ENCODE data around the gene CPA2. TPM values are rescaled to one million over a fixed set of nuclear protein-coding genes. Genes with fewer than 3 reads are reported as not detected.

CPA2 gene
- total and polyA plus RNA-seq, 2 of the 4 experiments (the other 2 are of a cell fraction) = 0.05 TPM; not detected in 1

DNA sequence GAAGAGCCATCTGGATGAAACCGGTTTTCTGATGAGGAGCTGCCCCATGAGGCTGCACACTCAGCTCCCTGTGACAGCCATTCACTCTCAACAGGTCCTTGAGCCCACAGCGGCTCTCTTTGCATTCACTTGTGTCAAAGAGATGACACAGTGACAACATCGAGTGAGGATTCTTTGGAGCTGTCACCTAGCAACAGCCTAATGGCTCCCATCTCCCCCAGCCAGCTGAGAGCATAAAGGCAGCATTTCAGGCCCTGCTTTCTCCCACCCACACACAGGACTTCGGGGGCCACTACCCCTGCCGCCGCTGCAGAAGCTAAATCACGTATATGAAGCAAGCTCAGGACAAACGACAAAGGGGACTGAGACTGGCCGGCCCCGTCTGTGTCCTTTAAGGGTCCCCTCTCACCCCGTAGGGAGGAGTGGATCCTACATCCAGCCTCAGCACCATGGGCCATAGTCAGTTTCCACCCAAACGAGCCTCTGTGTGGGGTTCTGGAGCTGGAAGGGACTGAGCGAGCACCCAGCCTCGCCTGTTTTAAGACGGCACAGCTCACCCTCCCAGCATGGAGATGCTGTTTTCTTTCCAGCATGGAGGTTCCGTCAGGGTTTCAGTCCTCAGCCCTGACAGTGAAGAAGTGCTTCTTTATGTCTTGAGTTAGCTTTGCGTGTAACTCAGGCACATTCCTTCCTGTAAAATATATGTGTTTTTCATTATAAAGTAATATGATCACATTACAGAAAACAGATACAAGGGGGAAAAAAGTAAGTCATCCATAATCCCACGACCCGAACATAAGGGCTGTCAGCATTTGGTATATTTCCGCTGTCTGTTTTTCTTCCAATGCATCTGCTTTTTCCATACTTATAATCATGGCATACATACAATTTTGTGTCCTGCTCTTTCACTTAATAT, 31.2 kb downstream of the CPA2 start:
- no peaks in the 10 kb centered on the region for H4K20me1 ChIP-seq (ENCODE audit: insufficient read depth, low read length)
- dilution Hi-C loops (cut with HindIII; ENCODE audit: low sequenced_read_pairs, unreplicated experiment) = no loop called here
- H3K79me1 ChIP-seq (ENCODE audit: low read depth in 1 of 2, low read length in 2 of 2) = peaks cover 5 to 7% of the 10 kb centered on the region in 2 experiments; a peak in 2 of 4 replicates
- no peak overlapping the region for H3K4ac ChIP-seq (ENCODE audit: low read depth, low read length)
- in situ Hi-C loops (cut with MboI; ENCODE audit: low sequenced_read_pairs) = no loop called here
- H3K4me1 ChIP-seq (ENCODE audit: control insufficient read depth, insufficient read depth, low read length) = peaks cover 10% of the 10 kb centered on the region
- no peak overlapping the region for H2BK120ac ChIP-seq (ENCODE audit: low read depth, low read length)
- peaks cover 10% of the 10 kb centered on the region for H3K9me1 ChIP-seq (ENCODE audit: insufficient read depth, low read length)
- no peak overlapping the region for H3K18ac ChIP-seq (ENCODE audit: low read depth, low read length)
- no TSS peak for BruUV-seq (replicated peaks)
- no peak overlapping the region for H3K23ac ChIP-seq (ENCODE audit: low read depth, low read length)
- POLR2A ChIA-PET (ENCODE audit: unreplicated experiment) = no interaction called here
- no peak for DNase-seq
- intact Hi-C loops (cut with micrococcal nuclease) = no loop called here
- no peak overlapping the region for H3K9ac ChIP-seq (ENCODE audit: low read depth, low read length)
- H2AK9ac ChIP-seq (replicated peaks; ENCODE audit: low read depth, low read length, poor library complexity) = no peak overlapping the region
- WGBS, 2 experiments (ENCODE audit: extremely low coverage in 2 of 2, insufficient read length in 1 of 2) = 91% methylated on average over 7 of the region's 20 CpGs; no CpG with 5 or more reads in 1 of the 2 experiments
- H2BK20ac ChIP-seq (ENCODE audit: low read depth, low read length) = no peak overlapping the region
- H3K36me3 ChIP-seq (ENCODE audit: control insufficient read depth, insufficient read depth, low read length) = peaks cover 2% of the 10 kb centered on the region; the same call in 1 of the 2 replicates
- no peaks in the 10 kb centered on the region for H3K9me3 ChIP-seq (ENCODE audit: control insufficient read depth, insufficient read depth, low read length)
- peak overlapping the region; percentile 10 for H2AFZ ChIP-seq (replicated peaks; ENCODE audit: low read length, poor library complexity)
- CTCF ChIA-PET = no interaction called here
- H3K27ac ChIP-seq (ENCODE audit: insufficient read depth, low read length) = no peak overlapping the region
- ATAC-seq (ENCODE audit: low read depth) = no peak
- H3K56ac ChIP-seq (ENCODE audit: extremely low read depth, insufficient read depth, low read length) = no peak overlapping the region
- H3K4me2 ChIP-seq (ENCODE audit: low read depth, low read length) = no peak overlapping the region
- no peak for TF ChIP-seq MAFK (IDR thresholded peaks at IDR 0.05; ENCODE audit: low read depth, low read length)
- TF ChIP-seq FOS (IDR thresholded peaks at IDR 0.05; ENCODE audit: low read depth, low read length) = no peak
- no peak for TF ChIP-seq CHD1 (IDR thresholded peaks at IDR 0.05; ENCODE audit: low read depth, low read length)
- no peak for TF ChIP-seq RCOR1 (IDR thresholded peaks at IDR 0.05; ENCODE audit: insufficient replicate concordance, low read length)
- no peak for TF ChIP-seq NFE2L2 (IDR thresholded peaks at IDR 0.05; ENCODE audit: low read depth, low read length)
- H4K91ac ChIP-seq (ENCODE audit: insufficient read depth, low read depth, low read length) = no peak overlapping the region
- H3K14ac ChIP-seq (replicated peaks; ENCODE audit: low read depth, low read length) = no peak overlapping the region
- no peak overlapping the region for H4K8ac ChIP-seq (ENCODE audit: low read depth in 2 of 2, low read length in 2 of 2)
- H3K4me3 ChIP-seq (ENCODE audit: insufficient read depth, low read depth, low read length) = no peak overlapping the region
- H2AK5ac ChIP-seq (ENCODE audit: low read depth, low read length) = peak overlapping the region; percentile 43
- no peak overlapping the region for H2BK15ac ChIP-seq (ENCODE audit: low read depth, low read length)
- H2BK5ac ChIP-seq (ENCODE audit: low read depth, low read length, poor library complexity, severe bottlenecking) = no peak overlapping the region
- no peaks in the 10 kb centered on the region for H3K27me3 ChIP-seq (ENCODE audit: control insufficient read depth, insufficient read depth, low read length)
- H4K5ac ChIP-seq (ENCODE audit: low read depth, low read length) = no peak overlapping the region
